ENCODE results near the gene ATP6V0E1.
A peak's percentile ranks its signal among the peaks of the same experiment; 100 is the strongest.

ATP6V0E1 gene

GRCh38 chr5:172973127-172973916 lies 10.2 kb upstream of the ATP6V0E1 start:
- no peaks in the 10 kb centered on the region for H3K9me3 Mint-ChIP-seq
- H3K27me3 Mint-ChIP-seq: no peaks in the 10 kb centered on the region
- peaks cover under 1% of the 10 kb centered on the region for H3K4me1 Mint-ChIP-seq (ENCODE audit: low read depth)
- no peak overlapping the region for H3K4me3 Mint-ChIP-seq
- H3K36me3 Mint-ChIP-seq (ENCODE audit: low read depth): peaks cover 20% of the 10 kb centered on the region
- DNase-seq: no peak
- no peak overlapping the region for H3K27ac Mint-ChIP-seq

- peaks cover 16% of the 10 kb centered on the region for H3K36me3 Mint-ChIP-seq (ENCODE audit: low read depth)
- H3K4me1 Mint-ChIP-seq (ENCODE audit: low read depth): peaks cover 5% of the 10 kb centered on the region
- no peaks in the 10 kb centered on the region for H3K27me3 Mint-ChIP-seq
- no peak overlapping the region for H3K27ac Mint-ChIP-seq
- H3K4me3 Mint-ChIP-seq: no peak overlapping the region
- DNase-seq: no peak
- no peaks in the 10 kb centered on the region for H3K9me3 Mint-ChIP-seq
These were observed 9.6 kb upstream of the ATP6V0E1 start for GRCh38 chr5:172973931-172974330.

GRCh38 chr5:172975289-172975688 lies 8.3 kb upstream of the ATP6V0E1 start:
- peaks cover 5% of the 10 kb centered on the region for H3K4me1 Mint-ChIP-seq (ENCODE audit: low read depth)
- H3K36me3 Mint-ChIP-seq (ENCODE audit: low read depth): peaks cover 4% of the 10 kb centered on the region
- H3K27ac Mint-ChIP-seq: no peak overlapping the region
- no peaks in the 10 kb centered on the region for H3K9me3 Mint-ChIP-seq
- H3K27me3 Mint-ChIP-seq: no peaks in the 10 kb centered on the region
- H3K4me3 Mint-ChIP-seq: no peak overlapping the region
- no peak for DNase-seq

GRCh38 chr5:172979778-172980177 lies 3.8 kb upstream of the ATP6V0E1 start:
- Mint-ChIP-seq H3K4me3 (no peak overlapping the region), H3K27ac (no peak overlapping the region), H3K9me3 (no peaks in the 10 kb centered on the region), H3K36me3 (ENCODE audit: low read depth) (peaks cover 12% of the 10 kb centered on the region), H3K4me1 (ENCODE audit: low read depth) (peaks cover 19% of the 10 kb centered on the region), H3K27me3 (no peaks in the 10 kb centered on the region)
- no peak for DNase-seq

- DNase-seq: no peak
- Mint-ChIP-seq H3K4me1 (ENCODE audit: low read depth) (peaks cover 36% of the 10 kb centered on the region), H3K27ac (no peak overlapping the region), H3K9me3 (no peaks in the 10 kb centered on the region), H3K4me3 (no peak overlapping the region), H3K36me3 (ENCODE audit: low read depth) (peaks cover 31% of the 10 kb centered on the region), H3K27me3 (no peaks in the 10 kb centered on the region)
These were observed 1.6 kb upstream of the ATP6V0E1 start for GRCh38 chr5:172981931-172982330.

GRCh38 chr5:172984244-172984953 lies 828 bp downstream of the ATP6V0E1 start:
- Mint-ChIP-seq H3K27me3 (no peaks in the 10 kb centered on the region), H3K4me3 (peak overlapping the region; percentile 95), H3K36me3 (ENCODE audit: low read depth) (peaks cover 54% of the 10 kb centered on the region), H3K27ac (peak overlapping the region; percentile 98), H3K4me1 (ENCODE audit: low read depth) (peaks cover 52% of the 10 kb centered on the region), H3K9me3 (no peaks in the 10 kb centered on the region)
- DNase-seq: peak; percentile 81

GRCh38 chr5:172985596-172985995 lies 2.0 kb downstream of the ATP6V0E1 start:
- no peak for DNase-seq
- Mint-ChIP-seq H3K4me1 (ENCODE audit: low read depth) (peaks cover 52% of the 10 kb centered on the region), H3K4me3 (peak overlapping the region; percentile 95), H3K9me3 (no peaks in the 10 kb centered on the region), H3K27ac (peak overlapping the region; percentile 82), H3K27me3 (no peaks in the 10 kb centered on the region), H3K36me3 (ENCODE audit: low read depth) (peaks cover 61% of the 10 kb centered on the region)

- DNase-seq: no peak
- no peak overlapping the region for H3K4me3 Mint-ChIP-seq
- peaks cover 59% of the 10 kb centered on the region for H3K4me1 Mint-ChIP-seq (ENCODE audit: low read depth)
- H3K27me3 Mint-ChIP-seq: no peaks in the 10 kb centered on the region
- H3K9me3 Mint-ChIP-seq: no peaks in the 10 kb centered on the region
- H3K27ac Mint-ChIP-seq: peak overlapping the region; percentile 9
- peaks cover 81% of the 10 kb centered on the region for H3K36me3 Mint-ChIP-seq (ENCODE audit: low read depth)
These were observed 4.7 kb downstream of the ATP6V0E1 start for GRCh38 chr5:172988276-172988675.

GRCh38 chr5:172990776-172991175 lies 7.2 kb downstream of the ATP6V0E1 start:
- peaks cover 61% of the 10 kb centered on the region for H3K4me1 Mint-ChIP-seq (ENCODE audit: low read depth)
- H3K9me3 Mint-ChIP-seq: no peaks in the 10 kb centered on the region
- H3K36me3 Mint-ChIP-seq (ENCODE audit: low read depth): peaks cover 85% of the 10 kb centered on the region
- H3K27me3 Mint-ChIP-seq: no peaks in the 10 kb centered on the region
- H3K27ac Mint-ChIP-seq: no peak overlapping the region
- H3K4me3 Mint-ChIP-seq: no peak overlapping the region
- no peak for DNase-seq

GRCh38 chr5:172994405-172994804 lies 10.8 kb downstream of the ATP6V0E1 start:
- peaks cover 84% of the 10 kb centered on the region for H3K36me3 Mint-ChIP-seq (ENCODE audit: low read depth)
- H3K4me3 Mint-ChIP-seq: no peak overlapping the region
- no peaks in the 10 kb centered on the region for H3K9me3 Mint-ChIP-seq
- no peaks in the 10 kb centered on the region for H3K27me3 Mint-ChIP-seq
- H3K4me1 Mint-ChIP-seq (ENCODE audit: low read depth): peaks cover 57% of the 10 kb centered on the region
- DNase-seq: no peak
- peak overlapping the region; percentile 61 for H3K27ac Mint-ChIP-seq

- Mint-ChIP-seq H3K4me3 (no peak overlapping the region), H3K27ac (peak overlapping the region; percentile 53), H3K36me3 (ENCODE audit: low read depth) (peaks cover 84% of the 10 kb centered on the region), H3K27me3 (no peaks in the 10 kb centered on the region), H3K4me1 (ENCODE audit: low read depth) (peaks cover 78% of the 10 kb centered on the region), H3K9me3 (no peaks in the 10 kb centered on the region)
- DNase-seq: no peak
These were observed 15.9 kb downstream of the ATP6V0E1 start for GRCh38 chr5:172999372-172999973.

- DNase-seq: no peak
- no peaks in the 10 kb centered on the region for H3K27me3 Mint-ChIP-seq
- H3K36me3 Mint-ChIP-seq (ENCODE audit: low read depth): peaks cover 79% of the 10 kb centered on the region
- peak overlapping the region; percentile 74 for H3K27ac Mint-ChIP-seq
- peaks cover 82% of the 10 kb centered on the region for H3K4me1 Mint-ChIP-seq (ENCODE audit: low read depth)
- H3K4me3 Mint-ChIP-seq: no peak overlapping the region
- no peaks in the 10 kb centered on the region for H3K9me3 Mint-ChIP-seq
These were observed 16.4 kb downstream of the ATP6V0E1 start for GRCh38 chr5:172999974-173000373.

- DNase-seq: no peak
- H3K27me3 Mint-ChIP-seq: no peaks in the 10 kb centered on the region
- peaks cover 86% of the 10 kb centered on the region for H3K4me1 Mint-ChIP-seq (ENCODE audit: low read depth)
- H3K36me3 Mint-ChIP-seq (ENCODE audit: low read depth): peaks cover 70% of the 10 kb centered on the region
- no peaks in the 10 kb centered on the region for H3K9me3 Mint-ChIP-seq
- H3K4me3 Mint-ChIP-seq: peak overlapping the region; percentile 2
- H3K27ac Mint-ChIP-seq: peak overlapping the region; percentile 46
These were observed 17.8 kb downstream of the ATP6V0E1 start for GRCh38 chr5:173001229-173001841.

- no peak for DNase-seq
- H3K27ac Mint-ChIP-seq: peak overlapping the region; percentile 71
- H3K4me1 Mint-ChIP-seq (ENCODE audit: low read depth): peaks cover 85% of the 10 kb centered on the region
- H3K36me3 Mint-ChIP-seq (ENCODE audit: low read depth): peaks cover 56% of the 10 kb centered on the region
- H3K4me3 Mint-ChIP-seq: no peak overlapping the region
- no peaks in the 10 kb centered on the region for H3K9me3 Mint-ChIP-seq
- no peaks in the 10 kb centered on the region for H3K27me3 Mint-ChIP-seq
These were observed 19.8 kb downstream of the ATP6V0E1 start for GRCh38 chr5:173003360-173003759.
